Uterus (tissue), 4 donors: ENCODE data around the gene UBE2K. TPM values are rescaled to one million over a fixed set of nuclear protein-coding genes. Genes with fewer than 3 reads are reported as not detected.

Source experiments
- DNase-seq, 2 donors: peaks; one replicate each; pipeline ENCODE4 v3.0.0-alpha.2; 2019 to 2020
- H3K27ac ChIP-seq, 2 donors: fragments of 200-600 bp; sonication (generic); 1 replicate in 1 of 2; 2 replicates in 1 of 2; pipeline ENCODE4 v1.5.1; 2016 to 2018
- H3K27me3 ChIP-seq, 2 donors: fragments of 200-600 bp; sonication (generic); one replicate each; pipeline ENCODE4 v1.5.1; 2018 to 2019; ENCODE audit warnings: control low read depth in 1 of 2
- H3K36me3 ChIP-seq, 2 donors: fragments of 200-600 bp; sonication (generic); one replicate each; pipeline ENCODE4 v1.5.1; 2019; ENCODE audit warnings: control low read depth in 1 of 2
- H3K4me1 ChIP-seq, 2 donors: fragments of 200-600 bp; sonication (generic); one replicate each; pipeline ENCODE4 v1.5.1; 2018 to 2019; ENCODE audit warnings: control low read depth in 1 of 2
- H3K4me3 ChIP-seq, 2 donors: fragments of 200-600 bp; sonication (generic); 1 replicate in 1 of 2; 2 replicates in 1 of 2; pipeline ENCODE4 v1.5.1; 2018 to 2019; ENCODE audit warnings: mild to moderate bottlenecking in 1 of 2
- H3K9me3 ChIP-seq, 2 donors: fragments of 200-600 bp; sonication (generic); one replicate each; pipeline ENCODE4 v1.5.1; 2019; ENCODE audit warnings: control low read depth in 1 of 2
- POLR2A ChIP-seq, 2 donors: fragments of 450-650 bp; IDR thresholded peaks; one replicate each; pipeline ENCODE4 v1.6.1; 2016; ENCODE audit warnings: antibody characterized with exemption in 2 of 2, mild to moderate bottlenecking in 1 of 2, moderate library complexity in 1 of 2
- intact Hi-C: fragments of 100-400 bp; cut with DNase I; formaldehyde crosslinking; loops from one replicate; pipeline ENCODE4 v1.15.1; 2023; ENCODE audit warnings: low total_unique reads
- total RNA-seq, 4 donors: library from RNA; depleted of rRNA in 3 of 4; stranded (reverse); fragments of >200 nt in 3 of 4; gene quantifications; one replicate each; pipeline versions ENCODE4 v1.1.0 to v1.2.4, GENCODE V29; 2014 to 2023
- TF ChIP-seq, protein P1 (sequence below), 4 experiments: fragments of 200-600 bp in 2 of 4; fragments of 450-650 bp in 2 of 4; sonication (generic) in 2 of 4; IDR thresholded peaks; one replicate each; pipeline ENCODE4 v1.5.1; 2016 to 2019; ENCODE audit warnings: antibody characterized with exemption in 4 of 4, mild to moderate bottlenecking in 2 of 4, moderate library complexity in 1 of 4
- donor health status: DM: yes; HTN: yes; CAD: no.

Gene UBE2K
- total RNA-seq, 4 donors from 2014 or later, result 38.8 to 142 (median 61.5) TPM

- no peak overlapping the region for H3K4me3 ChIP-seq
- no peaks in the 10 kb centered on the region for H3K4me1 ChIP-seq
- H3K36me3 ChIP-seq, result no peaks in the 10 kb centered on the region
- H3K27me3 ChIP-seq, result no peaks in the 10 kb centered on the region
- no peak overlapping the region for H3K27ac ChIP-seq
- TF ChIP-seq, protein P1, sequence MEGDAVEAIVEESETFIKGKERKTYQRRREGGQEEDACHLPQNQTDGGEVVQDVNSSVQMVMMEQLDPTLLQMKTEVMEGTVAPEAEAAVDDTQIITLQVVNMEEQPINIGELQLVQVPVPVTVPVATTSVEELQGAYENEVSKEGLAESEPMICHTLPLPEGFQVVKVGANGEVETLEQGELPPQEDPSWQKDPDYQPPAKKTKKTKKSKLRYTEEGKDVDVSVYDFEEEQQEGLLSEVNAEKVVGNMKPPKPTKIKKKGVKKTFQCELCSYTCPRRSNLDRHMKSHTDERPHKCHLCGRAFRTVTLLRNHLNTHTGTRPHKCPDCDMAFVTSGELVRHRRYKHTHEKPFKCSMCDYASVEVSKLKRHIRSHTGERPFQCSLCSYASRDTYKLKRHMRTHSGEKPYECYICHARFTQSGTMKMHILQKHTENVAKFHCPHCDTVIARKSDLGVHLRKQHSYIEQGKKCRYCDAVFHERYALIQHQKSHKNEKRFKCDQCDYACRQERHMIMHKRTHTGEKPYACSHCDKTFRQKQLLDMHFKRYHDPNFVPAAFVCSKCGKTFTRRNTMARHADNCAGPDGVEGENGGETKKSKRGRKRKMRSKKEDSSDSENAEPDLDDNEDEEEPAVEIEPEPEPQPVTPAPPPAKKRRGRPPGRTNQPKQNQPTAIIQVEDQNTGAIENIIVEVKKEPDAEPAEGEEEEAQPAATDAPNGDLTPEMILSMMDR (IDR thresholded peaks at IDR 0.05), result no peak
- no peak for TF ChIP-seq POLR2A (IDR thresholded peaks at IDR 0.05)
- H3K9me3 ChIP-seq, result no peaks in the 10 kb centered on the region
- DNase-seq, result no peak
- intact Hi-C loops, result no loop called here
These were observed 9.0 kb downstream of the UBE2K start for GRCh38 chr4:39706741-39707511.

GRCh38 chr4:39710098-39710896 lies 12.4 kb downstream of the UBE2K start:
- TF ChIP-seq, protein P1 (IDR thresholded peaks at IDR 0.05), result no peak
- TF ChIP-seq POLR2A (IDR thresholded peaks at IDR 0.05), result no peak
- no peaks in the 10 kb centered on the region for H3K9me3 ChIP-seq
- H3K4me3 ChIP-seq, result no peak overlapping the region
- H3K27ac ChIP-seq, result no peak overlapping the region
- no peak for DNase-seq
- H3K4me1 ChIP-seq, result peaks cover 0 to 7% of the 10 kb centered on the region in 2 donors
- intact Hi-C loops, result no loop called here
- H3K27me3 ChIP-seq, result no peaks in the 10 kb centered on the region
- H3K36me3 ChIP-seq, result no peaks in the 10 kb centered on the region

GRCh38 chr4:39712819-39713607 lies 15.1 kb downstream of the UBE2K start:
- Histone ChIP-seq H3K27me3 (no peaks in the 10 kb centered on the region), H3K4me1 (peaks cover 0 to 7% of the 10 kb centered on the region in 2 donors), H3K27ac (no peak overlapping the region), H3K36me3 (no peaks in the 10 kb centered on the region), H3K9me3 (no peaks in the 10 kb centered on the region), H3K4me3 (no peak overlapping the region)
- intact Hi-C loops, result no loop called here
- no peak for DNase-seq
- no peak for TF ChIP-seq POLR2A (IDR thresholded peaks at IDR 0.05)
- TF ChIP-seq, protein P1 (IDR thresholded peaks at IDR 0.05), result no peak

GRCh38 chr4:39713691-39714090 lies 15.8 kb downstream of the UBE2K start:
- Histone ChIP-seq H3K4me3 (no peak overlapping the region), H3K27ac (no peak overlapping the region), H3K36me3 (no peaks in the 10 kb centered on the region), H3K4me1 (peaks cover 0 to 7% of the 10 kb centered on the region in 2 donors), H3K9me3 (no peaks in the 10 kb centered on the region), H3K27me3 (no peaks in the 10 kb centered on the region)
- intact Hi-C loops, result no loop called here
- no peak for TF ChIP-seq POLR2A (IDR thresholded peaks at IDR 0.05)
- DNase-seq, result no peak

GRCh38 chr4:39714166-39714565 lies 16.2 kb downstream of the UBE2K start:
- no peak overlapping the region for H3K4me3 ChIP-seq
- no peak for DNase-seq
- intact Hi-C loops, result no loop called here
- no peak overlapping the region for H3K27ac ChIP-seq
- H3K9me3 ChIP-seq, result no peaks in the 10 kb centered on the region
- H3K36me3 ChIP-seq, result no peaks in the 10 kb centered on the region
- TF ChIP-seq POLR2A (IDR thresholded peaks at IDR 0.05), result no peak
- TF ChIP-seq, protein P1 (IDR thresholded peaks at IDR 0.05), result no peak
- H3K4me1 ChIP-seq, result peaks cover 0 to 7% of the 10 kb centered on the region in 2 donors
- no peaks in the 10 kb centered on the region for H3K27me3 ChIP-seq
